HG02759 (cell line): Measurements from ENCODE around the gene C1orf53.

Experiments used
- ATAC-seq: cut with Tn5 transposase; IDR thresholded peaks from one replicate; pipeline ENCODE4 v1.9.1; 2021; ENCODE audit warnings: mild to moderate bottlenecking, moderate library complexity; ENCODE audit not compliant: unreplicated experiment

Gene C1orf53

GRCh38 chr1:197907846-197908616 lies 5.6 kb downstream of the C1orf53 start:
- no peak for ATAC-seq

DNA sequence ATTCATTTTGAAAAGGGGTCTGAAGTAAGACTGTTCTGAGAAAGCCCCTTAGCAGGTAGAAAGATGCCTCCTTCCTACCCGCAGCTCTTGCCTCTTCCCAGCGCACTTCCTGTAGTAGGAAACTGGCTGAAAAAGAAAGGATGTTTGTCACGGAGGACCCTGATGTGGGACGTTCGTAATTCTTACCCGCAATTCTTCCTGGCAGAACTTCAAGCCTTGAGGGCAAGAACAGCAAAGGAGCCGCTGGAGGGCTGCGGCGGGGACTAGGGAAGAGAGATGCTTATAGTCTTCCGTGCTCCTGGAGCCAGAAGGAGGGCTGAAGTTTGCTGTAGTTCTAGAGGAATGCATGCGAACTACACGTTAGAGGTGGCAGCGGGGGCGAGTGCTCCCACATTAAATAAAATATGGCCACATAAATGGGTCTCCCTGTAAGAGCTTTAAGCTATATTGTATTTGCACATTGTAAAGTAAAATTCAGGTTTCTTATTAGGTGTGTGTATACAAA lies 6.3 kb downstream of the C1orf53 start:
- ATAC-seq: no peak

DNA sequence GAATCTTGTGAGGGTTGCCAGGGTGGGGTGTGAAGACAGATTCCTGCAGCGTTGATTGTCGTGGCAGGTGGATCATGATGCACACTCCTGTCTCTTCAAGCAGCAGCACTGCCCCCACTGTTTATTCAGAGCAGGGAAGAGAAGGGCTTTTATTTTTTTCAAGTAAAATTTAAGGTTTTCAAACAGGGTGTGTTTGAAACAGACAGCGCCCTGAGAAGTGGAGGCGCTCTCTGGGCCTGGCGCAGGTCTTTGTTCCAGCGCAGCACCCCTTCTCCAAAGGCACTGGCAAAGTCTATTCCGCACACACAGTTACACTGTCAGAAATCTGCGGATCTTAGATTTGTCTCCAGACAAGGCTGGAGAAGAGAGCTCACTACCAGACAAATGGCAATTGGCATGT lies 7.0 kb downstream of the C1orf53 start:
- no peak for ATAC-seq

GRCh38 chr1:197910120-197910991 lies 7.9 kb downstream of the C1orf53 start:
- no peak for ATAC-seq

GRCh38 chr1:197911111-197911856 lies 8.9 kb downstream of the C1orf53 start:
- no peak for ATAC-seq

GRCh38 chr1:197911857-197912696 lies 9.6 kb downstream of the C1orf53 start:
- ATAC-seq: no peak

DNA sequence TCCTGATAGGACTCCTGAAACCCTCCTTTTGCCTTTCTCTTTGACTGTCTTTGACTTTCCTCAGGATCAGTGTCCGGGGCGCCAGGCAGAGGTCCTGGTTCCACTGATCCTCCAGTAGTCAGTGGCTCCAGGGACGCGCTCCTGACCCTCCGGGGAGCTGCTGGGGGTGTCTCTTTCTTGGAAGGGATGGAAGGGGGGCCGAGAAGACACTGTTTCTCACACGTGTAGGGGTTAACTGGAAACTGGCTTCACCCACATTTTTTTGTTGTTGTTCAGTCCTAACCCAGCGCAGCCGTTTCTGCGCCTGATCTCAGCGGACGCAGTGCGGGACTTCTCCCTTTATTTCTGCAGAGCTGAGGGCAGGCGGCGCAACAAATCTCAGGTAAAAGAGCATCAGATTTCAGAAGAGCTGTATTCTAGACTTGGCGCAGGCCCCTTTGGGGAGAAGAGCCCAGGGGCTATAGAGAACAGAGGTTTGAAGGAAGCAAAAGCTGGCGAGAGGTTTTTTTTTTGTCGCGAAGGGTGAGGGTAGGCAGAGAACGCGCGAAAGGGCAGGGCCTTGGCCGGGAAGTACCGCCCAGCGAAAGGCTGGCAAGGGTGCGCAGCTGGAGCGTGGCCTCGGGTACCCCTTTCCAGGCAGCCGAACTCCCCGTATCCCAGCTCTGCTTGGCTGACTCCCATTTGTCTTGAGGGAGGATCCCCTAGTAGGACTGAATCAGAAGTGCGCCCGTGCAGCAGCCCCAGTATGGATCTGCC lies 10.5 kb downstream of the C1orf53 start:
- no peak for ATAC-seq

DNA sequence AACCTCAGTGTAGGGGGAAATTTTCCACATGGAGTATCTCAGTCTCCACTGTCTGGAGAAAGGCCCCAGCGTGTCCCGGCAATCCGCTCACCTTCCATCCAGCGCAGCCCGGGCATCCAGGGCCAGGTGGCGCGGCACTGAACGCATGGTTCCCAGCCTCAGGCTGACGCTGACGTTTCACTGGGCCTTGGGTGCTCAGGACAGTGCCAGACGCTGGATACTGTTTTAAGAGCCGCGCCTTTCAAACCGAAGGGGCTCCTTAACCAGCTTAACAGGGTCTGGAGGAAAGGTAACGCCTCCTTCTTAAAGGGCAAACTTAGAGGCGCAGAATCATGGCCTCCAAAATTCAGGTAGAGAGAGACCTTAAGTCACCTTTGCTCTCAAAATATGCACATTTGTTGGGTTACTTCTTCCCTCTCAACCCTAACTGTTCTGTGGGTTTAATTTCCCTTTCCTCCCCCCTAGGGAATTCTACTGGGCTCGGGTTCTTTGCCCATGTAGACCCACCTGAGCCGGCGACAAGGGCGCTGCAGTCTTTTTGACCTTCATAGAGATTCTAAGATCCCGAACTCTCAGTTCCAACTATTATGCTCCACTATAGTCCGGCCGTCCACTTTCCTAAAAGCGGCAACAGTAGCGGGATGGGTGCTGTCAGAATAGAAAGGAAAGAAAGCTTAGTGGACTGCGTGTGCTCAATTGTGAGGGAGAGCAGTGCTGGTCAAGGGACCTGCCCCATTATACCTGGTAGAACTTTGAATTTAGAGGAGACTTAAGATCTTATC lies 11.3 kb downstream of the C1orf53 start:
- no peak for ATAC-seq

DNA sequence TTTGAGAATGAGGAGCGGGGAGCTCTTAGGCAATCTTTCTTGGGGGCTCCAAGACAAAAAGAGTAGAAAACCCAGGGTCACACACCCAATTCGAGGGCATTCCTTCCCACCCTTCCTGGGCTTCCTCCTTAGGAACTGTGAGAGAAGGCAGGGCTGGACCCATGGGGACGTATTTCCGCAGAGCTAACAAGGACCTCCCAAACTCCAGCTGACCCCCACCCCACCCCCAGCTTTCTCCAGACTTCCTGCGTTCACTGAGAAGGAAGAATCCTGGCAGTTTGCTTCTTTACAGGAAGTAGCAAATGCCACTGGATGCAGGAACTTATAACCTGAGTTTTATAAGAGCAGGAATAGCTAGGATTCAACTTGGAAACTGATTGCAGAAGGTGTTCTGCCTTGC lies 12.1 kb downstream of the C1orf53 start:
- no peak for ATAC-seq

DNA sequence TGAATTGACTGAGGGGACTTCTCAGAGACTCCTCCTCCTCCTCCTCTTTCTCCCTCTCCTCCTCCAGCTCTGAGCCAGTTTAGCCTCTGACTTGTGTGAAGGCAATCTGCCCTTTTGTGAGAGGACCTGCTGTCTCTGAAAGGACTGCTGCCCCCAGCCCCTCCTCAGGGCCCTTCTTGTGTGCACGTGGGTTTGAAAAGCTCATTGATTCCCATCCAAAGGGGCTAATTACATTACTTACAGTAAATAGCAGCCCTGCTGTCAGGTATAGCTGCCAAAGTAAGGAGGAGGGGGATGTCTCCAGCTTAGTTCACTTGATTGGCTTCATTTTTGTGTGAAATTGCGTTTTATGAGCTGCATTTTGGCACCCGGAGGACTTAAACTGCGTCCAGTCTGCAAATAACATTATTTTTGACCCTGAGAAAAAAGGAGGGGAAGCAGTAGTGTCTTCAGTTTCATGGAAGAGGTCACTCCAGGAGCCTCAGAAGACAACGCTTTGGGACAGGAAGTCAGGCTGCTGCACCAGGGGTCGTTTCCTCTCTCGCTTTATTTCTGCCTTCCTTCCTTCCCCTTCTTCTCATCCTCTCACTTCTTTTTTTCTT lies 12.9 kb downstream of the C1orf53 start:
- ATAC-seq: no peak

- no peak for ATAC-seq
Measured at GRCh38 chr1:197915862-197916499, 13.6 kb downstream of the C1orf53 start.

DNA sequence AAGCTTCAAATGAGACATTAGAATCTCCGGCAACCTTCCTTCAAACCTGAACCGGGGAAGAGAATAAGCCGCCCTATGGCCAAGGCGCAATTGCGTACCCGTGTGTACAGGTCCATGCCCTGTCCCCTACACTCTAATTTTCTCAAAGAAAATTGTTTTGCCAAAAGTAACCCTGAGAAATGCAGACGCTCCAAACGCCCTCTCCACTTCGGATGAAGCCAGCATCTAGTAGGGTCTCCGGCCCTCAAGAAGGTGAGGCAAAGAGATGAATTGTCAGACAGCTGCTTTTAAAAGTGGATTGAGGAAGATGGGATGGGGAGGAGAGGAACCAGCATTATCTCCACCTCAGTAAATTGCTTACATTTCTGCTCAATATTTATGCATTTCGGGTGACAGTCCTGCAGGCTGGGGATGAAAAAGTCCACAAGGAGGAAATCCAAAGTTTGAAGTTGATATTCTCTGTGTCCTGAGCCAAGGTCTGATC lies 14.1 kb downstream of the C1orf53 start:
- ATAC-seq: no peak

DNA sequence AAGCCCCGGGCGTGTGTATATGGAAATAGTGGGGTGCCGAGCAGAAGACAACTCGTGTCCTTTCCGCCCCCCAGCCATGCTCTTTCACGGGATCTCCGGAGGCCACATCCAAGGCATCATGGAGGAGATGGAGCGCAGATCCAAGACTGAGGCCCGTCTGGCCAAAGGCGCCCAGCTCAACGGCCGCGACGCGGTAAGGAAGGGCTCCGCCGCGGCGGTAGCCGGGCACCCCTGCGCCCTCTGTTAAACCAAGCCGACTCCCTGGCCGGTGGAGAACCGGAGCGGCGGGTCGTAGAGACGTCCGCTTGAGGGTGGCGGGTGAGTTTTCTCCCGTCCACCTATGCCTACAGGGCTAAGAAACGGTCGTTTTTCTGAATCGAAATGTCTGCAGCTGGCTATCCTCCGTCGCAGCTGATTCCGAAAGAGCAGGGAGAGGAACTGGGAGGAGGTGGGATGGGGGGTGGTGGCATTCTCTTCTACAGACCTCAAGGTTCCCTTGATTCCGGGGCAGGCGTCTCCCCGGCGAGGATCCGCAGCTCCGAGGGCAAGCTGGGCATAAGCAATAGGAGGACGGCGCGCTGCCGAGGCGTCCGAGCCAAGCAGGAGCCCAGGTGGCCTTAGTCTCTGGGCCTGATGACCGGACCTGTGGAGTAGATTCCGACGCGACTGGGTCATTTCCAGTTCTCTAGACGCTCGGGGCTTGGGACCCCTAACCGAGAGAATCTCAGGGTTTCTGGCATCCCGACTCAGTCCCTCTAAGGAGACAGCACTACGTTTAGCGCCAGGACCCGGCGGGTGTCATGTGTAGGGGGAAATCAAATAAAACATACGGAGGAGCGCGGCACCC lies 15.6 kb downstream of the C1orf53 start:
- ATAC-seq: no peak

GRCh38 chr1:197918807-197919345 lies 16.4 kb downstream of the C1orf53 start:
- ATAC-seq: no peak

GRCh38 chr1:197919346-197920066 lies 17.1 kb downstream of the C1orf53 start:
- ATAC-seq: no peak

DNA sequence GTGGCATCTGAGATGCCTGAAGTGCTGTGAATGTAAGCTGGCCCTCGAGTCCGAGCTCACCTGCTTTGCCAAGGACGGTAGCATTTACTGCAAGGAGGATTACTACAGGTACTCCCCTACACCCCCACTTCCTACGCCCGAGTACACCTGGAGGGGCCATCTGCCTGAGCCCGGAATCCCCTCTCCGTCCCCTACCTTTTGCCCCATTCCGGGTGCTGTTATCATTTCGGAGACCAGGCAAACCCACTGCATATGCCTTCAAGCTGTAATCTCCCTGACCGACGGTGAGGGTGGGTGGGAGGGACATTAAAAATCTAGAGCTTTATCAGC lies 17.6 kb downstream of the C1orf53 start:
- no peak for ATAC-seq
